Fibroblast of skin of left quadriceps (primary cell): ENCODE results near the gene IL12RB2.
A peak's percentile ranks its signal among the peaks of the same experiment; 100 is the strongest.

Experiments used
- DNase-seq, 2 experiments: peaks; one replicate each; pipeline ENCODE4 v3.0.0-alpha.2; 2013; ENCODE audit warnings: low read depth in 2 of 2

The IL12RB2 gene

DNA sequence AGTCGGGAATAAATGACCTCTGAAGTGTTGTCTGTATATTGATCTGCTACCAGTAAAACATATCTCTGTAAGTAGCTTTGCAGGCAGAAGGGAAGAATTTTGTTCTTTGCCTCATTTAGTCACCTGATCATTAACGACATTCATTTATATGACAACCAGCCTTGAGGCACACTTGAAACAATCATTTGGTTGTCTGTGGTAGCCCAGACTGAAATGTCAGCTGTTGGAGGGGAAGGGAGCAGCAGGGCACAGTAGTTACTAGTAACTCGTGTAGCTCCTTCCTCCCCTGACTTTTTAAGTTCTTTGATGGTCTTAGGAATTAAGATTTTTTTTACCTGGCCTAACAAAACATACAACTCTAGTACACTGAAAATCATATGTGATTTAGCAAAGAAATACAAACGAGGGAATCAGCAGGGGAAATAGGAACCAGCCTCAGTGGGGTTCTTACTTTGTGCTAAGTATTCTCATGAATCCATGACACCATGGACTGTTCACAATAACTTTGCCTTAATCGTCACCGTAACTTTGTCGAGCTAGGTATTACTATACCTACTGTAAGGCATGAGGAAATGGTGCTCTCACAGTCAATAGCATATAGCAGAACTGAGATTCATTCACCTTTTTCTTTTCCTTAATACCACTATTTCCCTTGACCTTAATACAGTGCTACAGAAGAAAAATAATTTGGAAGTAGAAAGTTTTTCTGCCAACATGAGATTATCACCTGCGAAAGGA is 6.4 kb downstream of the IL12RB2 start:
- DNase-seq, result no peak

DNA sequence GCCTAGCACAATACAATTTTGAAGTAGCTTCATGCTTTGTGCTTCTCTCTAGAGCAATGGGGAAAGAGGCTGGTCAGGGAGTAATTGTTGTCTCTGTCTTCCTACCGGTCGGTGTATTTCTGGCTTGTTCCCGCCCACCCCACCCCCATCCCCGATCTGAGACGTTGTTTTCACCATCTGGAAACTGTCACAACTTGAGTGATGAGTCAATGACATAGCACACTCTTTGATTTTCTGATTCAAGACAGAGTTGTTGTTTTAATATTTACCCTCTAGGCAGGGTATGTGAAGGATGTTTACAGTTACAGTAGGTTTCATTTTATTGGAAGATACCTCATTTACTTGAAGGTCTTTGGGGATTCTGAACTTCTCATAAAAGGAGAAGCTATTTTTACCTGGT is 7.0 kb downstream of the IL12RB2 start:
- no peak for DNase-seq

DNA sequence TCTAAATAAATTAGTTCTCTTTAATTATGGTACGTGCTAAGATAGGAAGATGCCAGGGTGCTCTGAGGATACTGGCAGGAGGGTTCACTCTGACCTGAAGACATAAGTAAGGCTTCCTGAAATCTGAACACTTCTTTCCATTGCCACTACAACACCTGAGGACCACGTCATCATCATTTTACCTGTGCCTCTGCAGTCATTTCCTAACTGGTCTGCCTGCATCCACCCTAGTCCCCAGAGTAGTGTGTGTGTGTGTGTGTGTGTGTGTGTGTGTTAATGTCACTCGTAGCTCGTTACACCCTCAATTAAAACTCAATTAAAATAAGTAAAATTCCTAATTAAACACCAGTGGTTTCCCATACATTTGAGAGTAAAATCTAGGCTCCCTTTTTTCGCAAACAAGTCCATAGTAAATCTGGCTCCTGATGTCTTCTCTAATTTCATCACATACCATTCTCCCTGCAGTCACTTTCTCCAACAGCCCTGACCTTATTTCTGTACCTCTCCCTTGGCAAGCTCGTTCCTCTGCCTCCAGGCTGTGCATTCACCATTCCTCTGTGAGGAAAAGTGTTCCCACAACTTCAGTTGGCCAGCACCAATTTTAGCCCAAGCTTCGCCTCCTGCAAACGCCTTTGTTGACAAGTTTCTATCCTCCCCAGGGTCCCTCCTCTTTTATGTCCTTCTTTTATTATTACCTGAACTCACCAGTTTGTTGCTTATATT is 8.7 kb downstream of the IL12RB2 start:
- DNase-seq, result no peak

DNA sequence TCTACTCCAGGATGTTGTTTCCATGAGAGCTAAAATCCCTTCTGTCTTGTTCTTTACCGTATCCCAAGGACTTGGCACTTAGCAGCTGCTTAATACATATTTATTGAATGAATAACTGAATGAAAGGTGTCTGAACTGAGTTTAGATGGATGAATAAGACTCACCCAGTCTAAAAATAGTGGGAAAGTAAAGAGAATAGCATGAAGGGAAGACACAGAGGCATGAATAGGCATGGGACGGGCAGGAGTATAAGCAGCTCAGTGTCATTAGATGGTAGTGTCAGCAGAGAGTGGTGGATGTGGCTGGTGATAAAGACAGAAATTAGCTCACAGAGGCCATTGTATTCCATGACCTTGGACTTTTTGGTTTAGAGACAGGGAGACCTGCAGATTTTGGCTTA is 9.2 kb downstream of the IL12RB2 start:
- no peak for DNase-seq

DNA sequence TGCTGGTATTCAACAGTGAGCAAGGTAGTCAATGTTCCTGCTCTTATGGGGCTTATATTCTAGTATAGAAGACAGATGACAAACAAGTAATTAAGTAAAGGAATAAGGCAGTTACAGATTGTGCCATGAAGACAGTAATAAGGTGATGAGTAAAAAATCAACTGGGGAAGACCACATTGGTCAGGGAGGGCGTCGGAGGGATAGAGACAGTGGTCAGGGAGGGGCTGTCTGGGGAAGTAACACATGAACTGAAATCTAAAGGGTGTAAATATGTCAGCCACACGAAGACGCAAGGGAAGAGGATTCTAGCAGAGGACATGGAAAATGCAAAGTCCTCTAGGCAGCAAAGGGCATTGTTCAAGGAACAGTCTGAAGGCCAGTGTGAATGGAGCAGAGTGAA is 10.1 kb downstream of the IL12RB2 start:
- no peak for DNase-seq

DNA sequence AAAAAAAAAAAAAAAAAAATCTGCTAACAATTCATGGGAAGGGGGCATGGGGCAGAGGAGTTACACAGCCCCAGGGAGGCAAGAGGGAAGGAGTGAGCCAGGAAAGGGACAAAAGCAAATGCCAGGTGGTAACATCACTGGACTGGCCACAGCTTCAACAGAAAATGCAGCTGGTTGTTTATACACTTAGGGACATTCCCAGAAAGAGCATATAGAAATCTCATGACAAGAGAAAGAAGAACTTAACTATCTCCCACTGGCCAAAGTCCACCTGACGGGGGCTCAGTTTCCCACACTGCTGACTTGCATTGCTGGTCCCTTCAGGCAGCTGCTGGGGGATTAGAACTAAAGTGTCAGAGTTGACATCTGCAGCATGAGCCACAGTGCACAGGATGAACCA is 14.8 kb downstream of the IL12RB2 start:
- no peak for DNase-seq

DNA sequence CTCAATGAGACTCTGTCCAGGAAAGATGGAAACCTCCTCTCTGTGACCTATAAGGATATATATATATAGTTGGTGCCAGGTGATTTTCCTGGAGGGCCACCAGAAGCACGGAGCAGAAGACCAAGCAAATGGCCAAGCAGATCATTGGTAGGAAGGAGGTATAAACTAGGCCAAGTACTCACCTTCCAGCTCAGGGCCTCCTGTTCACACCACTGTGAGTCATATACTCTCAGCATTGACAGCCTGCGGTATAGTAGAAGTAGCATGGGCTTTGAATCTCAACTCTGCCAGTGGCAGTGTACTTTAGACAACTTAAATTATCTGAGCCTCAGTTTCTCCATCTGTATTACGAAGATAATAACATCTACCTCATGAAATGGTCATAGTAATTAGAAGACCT is 15.4 kb downstream of the IL12RB2 start:
- no peak for DNase-seq

DNA sequence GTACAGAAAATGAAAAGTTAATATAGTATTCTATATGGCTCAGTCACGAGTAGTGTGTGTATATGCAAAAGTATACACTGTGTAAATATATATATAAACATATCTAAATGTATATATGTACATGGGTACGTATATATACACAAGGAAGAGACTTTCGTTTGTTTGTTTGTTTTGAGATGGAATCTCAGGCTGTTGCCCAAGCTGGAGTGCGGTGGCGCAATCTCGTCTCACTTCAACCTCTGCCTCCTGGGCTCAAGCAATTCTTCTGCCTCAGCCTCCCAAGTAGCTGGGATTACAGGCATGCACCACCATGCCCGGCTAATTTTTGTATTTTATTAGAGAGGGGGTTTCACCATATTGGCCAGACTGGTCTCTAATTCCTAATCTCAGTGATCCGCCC is 16.4 kb downstream of the IL12RB2 start:
- DNase-seq, result no peak

DNA sequence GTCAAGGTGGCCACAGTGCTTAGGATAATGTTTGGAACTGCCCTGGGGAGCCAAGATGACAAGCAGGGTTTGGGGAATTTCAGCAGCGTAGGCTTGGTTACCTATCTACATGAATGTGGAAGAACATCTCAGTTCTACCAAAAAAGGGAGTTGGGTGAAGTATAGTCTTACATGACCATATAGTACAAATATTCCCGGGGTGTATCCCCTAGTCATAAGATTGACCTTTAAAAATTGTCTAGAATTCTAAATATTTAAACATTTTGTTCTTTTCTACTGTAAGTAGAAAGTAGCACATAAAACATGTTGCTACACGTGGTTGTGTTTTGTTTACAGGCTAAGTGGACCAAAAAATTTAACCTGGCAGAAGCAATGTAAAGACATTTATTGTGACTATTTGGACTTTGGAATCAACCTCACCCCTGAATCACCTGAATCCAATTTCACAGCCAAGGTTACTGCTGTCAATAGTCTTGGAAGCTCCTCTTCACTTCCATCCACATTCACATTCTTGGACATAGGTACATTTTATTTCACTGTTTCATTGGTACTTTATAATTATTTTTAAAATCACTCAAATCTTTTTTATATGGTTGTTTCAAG is 20.3 kb downstream of the IL12RB2 start:
- DNase-seq, result no peak

DNA sequence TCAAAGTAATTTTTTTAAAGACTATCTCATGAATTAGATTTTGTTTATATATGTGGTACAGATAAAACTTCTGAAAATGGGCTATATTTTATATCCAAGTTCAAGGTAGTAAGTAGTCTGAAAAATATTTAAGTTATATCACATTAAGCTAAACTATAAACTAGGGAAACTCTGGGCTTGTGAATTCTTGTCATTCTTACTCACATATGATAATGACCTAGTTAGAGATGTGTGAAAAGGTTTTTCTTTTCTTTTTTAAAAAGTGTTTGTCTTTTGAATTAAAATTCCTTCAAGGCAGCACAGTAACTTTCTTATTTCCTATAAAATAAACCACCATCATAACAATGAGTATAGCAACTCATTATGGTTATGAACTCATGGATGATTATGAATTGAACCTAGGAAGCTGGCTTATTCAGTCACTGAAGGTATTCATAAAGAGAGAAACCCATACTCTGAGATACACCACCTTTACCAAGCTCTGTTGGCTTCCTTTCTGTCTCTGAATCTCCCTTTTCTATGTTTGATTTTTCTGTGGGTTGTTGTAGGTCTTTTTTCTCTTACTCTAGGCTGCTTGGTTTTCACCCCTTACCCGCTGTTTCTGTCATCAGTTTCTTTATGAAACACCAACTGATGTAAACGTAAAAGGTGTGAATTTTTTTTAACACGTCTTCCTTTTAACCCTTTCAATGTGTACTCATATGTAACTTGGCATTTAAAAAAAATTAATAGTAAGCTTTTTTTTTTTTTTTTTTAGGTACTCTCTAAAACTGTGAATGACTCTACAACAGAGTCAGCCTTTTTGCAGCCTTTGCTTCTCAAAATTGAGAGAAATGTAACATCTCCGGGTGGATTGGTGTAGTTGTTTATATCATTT is 25.2 kb downstream of the IL12RB2 start:
- DNase-seq, result no peak

DNA sequence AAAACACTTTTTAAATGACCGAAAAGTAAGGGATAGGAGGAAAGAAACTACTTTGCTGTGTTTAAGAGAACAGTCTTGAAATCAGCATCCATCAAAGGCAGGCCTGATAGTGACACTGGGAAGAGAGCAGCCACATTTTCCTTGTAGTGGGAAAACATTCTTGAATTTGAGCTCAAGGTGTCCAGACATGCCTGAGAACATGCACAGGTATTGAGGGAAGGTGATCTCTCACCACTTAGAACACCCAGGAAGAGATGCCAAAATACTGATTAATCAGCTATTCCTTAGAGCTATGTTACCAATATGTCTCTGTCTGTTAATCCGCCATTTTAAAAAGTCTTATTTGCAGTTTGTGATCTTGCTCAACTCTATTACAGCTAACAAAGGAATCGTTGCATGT is 25.9 kb downstream of the IL12RB2 start:
- DNase-seq, result no peak

DNA sequence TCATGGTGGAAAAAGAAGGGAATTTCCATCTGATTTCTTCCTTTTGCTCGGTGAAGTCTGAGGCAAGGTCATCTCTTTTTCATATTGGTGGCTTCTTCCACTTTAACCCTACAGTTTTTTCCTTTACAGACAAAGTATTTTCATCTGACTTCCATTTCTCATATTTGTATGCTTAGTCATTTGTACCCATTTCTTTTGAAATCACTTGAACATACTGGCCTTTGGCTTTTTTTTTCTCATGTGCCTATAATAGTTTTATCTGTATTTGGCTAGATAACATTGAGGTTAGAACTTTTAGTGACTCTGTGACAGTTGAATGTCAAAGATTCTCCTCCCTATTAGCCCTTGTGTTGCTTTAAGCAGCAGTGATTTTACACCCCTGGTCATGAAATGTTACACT is 27.7 kb downstream of the IL12RB2 start:
- DNase-seq, result no peak

DNA sequence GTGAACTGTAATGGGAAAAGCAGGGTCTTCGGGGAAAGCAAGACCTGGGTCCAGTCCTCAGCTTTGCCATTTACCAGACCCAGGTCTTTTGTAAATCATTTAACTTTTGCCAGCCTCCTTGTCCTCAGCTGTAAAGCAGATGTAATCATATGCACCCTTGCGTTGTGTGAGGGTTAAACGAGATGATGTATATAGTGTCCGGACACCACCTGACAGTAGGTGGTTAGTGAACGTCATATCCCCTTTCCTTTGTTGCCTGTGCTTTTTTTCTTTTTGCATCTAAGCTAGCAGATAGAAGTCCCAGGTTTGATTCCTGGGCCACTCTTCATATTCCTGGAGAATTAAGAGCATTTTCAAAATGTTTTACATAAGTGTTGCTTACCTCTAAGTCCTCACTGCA is 28.5 kb downstream of the IL12RB2 start:
- DNase-seq, result no peak

DNA sequence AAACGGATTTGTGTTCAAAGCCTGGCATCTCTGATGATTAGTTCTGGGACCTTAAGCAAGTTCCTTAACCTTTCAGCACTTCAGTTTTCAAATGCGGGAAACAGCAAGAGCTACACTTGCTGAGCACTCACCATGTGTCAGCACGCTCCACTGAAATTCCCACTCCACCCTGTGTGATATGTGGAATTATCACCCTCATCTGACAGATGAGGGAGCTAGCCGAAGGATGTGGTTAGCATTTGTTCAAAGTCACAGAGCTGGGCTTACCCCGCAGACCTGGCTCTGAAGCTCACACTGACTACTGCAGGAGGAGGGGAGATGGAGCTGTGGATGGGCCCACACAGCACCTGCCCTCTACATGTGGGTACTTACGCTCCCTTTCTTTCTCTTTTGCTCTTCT is 29.1 kb downstream of the IL12RB2 start:
- no peak for DNase-seq

DNA sequence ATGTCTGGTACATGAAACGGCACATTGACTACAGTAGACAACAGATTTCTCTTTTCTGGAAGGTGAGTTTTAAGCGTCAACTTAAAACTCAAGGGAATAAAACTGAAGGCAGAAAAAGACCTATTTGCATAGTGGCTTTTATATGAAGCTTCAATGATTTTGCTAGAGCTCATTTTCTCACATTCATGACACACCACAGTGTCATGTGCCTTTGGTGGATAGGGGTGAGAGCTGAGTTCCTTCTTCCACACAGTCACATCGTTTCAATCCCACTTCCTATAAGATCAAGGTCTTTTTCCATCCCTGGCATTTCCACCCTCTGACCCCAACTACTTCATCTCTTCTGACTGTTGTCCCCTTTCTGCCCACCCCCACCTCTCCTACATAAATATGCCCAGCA is 31.0 kb downstream of the IL12RB2 start:
- DNase-seq, result no peak

DNA sequence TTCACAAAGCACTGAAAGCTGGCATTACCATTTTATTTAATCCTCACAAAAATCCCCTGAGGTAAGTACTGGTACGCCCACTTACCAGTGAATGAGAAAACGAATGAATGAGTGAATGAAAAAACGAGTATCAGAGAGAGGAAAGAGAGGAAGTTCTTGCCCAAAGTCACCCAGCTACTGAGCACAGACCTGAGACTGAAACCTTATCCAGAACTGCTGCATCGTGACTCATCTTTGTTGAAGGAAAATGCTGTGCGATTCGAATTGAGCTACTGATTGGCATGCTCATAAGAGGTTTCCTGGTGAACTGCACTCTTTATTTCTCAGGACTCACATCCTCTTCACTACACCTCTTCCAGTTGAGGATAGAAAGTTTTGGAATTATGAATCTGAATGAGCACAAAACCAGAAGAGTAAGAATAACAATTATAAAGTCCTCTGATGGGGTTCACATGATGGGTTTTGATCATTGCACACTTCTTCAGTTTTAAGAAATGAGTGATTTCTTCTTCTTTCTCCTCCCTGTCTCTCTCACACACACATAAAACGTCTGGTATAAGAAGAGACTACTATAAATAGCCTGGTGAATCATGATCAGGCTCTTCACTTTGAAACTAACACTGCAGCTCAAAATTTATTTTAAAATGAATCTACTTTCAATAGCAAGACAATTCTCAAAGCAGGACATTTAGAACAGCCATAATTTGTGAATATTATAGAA is 32.1 kb downstream of the IL12RB2 start:
- peak; percentile 42 to 47 for DNase-seq

DNA sequence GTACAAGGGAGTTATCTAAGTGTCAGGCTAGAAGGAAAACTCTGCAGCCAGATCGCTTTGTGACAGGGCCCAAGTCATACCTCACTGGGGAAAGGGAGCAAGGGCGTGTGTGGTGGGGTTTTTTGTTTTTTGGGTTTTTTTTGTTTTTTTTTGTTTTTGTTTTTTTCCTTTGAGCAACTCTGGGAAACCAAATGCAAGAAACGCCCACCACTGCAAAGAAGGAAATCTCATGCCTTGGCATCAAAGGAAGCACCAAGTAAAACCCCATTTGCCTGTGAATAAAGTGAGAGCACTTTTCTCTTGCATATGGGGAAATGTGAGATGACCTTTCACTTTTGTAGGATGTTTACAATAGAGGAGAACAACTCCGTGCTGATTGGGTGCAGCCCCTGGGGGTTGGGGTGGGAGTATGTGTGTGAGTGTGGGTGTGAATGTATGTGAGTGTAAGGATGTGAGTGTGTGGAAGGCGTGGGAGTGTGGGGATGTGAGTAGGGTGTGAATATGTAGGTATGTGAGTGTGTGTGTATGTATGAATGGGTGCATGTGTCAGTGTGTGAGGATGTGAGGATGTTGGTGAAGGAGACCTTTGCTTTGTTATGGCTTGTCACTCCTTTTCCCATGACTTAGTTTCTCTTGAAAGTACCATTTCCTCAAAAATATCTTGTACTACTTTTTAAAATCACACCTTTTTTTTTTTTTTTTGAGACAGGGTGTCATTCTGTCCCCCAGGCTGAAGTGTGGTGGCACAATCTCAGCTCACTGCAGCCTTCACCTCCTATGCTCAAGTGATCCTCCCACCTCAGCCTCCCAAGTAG is 34.6 kb downstream of the IL12RB2 start:
- no peak for DNase-seq

DNA sequence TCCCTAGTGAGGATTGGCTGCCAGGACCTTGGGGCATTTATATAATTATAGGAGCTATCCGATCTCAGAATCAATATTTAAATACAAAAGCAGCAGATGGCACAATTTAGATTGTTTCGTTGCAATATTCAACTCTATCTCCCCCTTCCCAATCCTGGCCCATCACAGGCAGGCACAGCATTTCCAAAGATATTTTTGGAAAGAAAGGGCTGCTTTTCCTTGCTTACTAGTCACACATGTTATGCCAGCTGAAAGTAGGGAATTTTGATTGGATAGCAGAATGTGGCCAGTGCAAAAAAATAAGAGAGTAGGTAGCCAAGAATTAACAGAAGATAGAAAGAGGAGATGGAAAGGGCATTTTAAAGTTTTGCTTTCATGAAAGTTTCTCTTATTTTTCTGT is 37.9 kb downstream of the IL12RB2 start:
- DNase-seq, result no peak

DNA sequence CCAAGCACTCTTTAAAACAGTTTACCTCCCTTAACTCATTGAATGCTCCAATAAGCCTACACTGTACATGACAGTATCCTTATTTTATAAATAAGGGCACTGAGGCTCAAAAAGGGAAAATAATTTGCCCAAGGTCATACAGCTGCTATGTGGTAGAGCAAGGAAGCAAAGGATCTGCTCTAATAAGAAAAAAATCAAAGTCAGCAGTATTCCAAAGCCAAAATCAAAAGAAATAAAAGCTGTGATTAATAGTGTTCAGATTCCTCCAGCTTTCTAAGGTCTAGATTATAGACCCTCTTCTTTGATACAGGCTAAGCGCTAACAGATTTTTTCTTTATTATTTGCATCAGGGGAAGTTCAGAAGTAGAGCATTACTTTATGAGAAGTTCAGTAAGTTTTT is 39.3 kb downstream of the IL12RB2 start:
- DNase-seq, result no peak

DNA sequence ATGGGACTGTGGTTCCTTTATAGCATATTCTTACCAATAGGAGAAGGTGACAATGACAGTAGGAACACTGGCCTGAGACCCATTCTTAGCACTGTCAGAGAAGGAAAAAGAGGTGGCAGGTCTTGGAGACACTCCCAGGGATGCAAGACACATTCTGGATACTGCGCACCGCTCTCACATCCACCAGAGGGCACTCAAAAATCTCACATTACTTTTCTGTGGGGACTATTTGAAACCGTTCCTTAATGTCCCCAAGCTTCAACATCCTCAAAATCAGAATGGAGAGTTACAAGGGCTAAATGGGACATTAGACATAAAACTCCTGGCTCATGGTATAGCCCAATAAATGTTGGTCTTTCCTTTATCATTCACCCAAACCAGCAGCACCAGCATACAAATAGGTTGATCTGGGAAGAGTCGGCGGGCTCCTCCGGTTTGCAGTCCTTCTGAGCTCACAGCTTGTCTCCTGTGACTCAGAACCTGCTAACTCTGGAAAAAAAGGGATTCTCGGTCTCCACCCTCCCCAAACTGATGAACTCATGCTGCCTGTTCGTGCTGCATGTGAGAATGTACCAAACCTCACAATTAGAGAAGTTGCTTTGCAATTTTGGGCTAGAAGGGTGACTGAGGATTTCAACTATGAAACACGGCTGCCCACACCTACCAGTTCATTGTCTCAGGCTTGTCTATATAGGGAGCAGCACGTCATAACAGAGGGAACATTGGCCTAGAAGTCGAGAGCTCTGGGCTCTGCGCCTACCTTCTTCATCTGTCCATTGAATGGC is 40.2 kb downstream of the IL12RB2 start:
- DNase-seq, result peak in 1 of 2 experiments; percentile 40
